Testis (tissue), 2 donors: Measurements from ENCODE around the gene CBFA2T3.

Experiments
- POLR2A ChIP-seq: fragments of 450-650 bp; IDR thresholded peaks from one replicate; pipeline ENCODE4 v1.6.1; 2017; ENCODE audit warnings: antibody characterized with exemption, mild to moderate bottlenecking, moderate library complexity
- TF ChIP-seq, protein P1 (sequence below), 3 experiments: fragments of 450-650 bp in 2 of 3; fragments of 200-600 bp in 1 of 3; sonication (generic) in 1 of 3; IDR thresholded peaks; one replicate each; pipeline ENCODE4 v1.5.1; 2016 to 2019; ENCODE audit warnings: antibody characterized with exemption in 3 of 3, mild to moderate bottlenecking in 2 of 3, moderate library complexity in 1 of 3

DNA sequence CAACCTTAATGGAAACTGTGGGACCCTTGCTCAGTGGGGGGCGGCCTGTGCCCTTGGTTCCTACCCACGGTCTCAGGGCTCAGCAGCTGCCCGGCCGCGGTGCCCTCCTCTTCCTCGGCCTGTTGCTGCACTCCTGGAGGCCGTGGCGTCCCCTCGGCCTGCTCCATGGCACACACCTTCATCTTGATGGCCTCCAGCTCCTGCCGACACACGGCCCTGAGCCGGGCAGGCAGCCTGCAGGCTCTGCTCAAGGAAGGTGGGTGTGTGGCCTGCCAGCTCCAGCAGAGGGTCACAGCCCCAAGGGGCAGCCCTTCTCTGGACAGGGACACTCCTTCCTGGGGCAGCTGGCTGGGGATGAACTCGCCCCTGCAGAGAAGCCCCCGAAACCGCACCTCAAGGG, 111.3 kb downstream of the CBFA2T3 start:
- TF ChIP-seq, protein P1, sequence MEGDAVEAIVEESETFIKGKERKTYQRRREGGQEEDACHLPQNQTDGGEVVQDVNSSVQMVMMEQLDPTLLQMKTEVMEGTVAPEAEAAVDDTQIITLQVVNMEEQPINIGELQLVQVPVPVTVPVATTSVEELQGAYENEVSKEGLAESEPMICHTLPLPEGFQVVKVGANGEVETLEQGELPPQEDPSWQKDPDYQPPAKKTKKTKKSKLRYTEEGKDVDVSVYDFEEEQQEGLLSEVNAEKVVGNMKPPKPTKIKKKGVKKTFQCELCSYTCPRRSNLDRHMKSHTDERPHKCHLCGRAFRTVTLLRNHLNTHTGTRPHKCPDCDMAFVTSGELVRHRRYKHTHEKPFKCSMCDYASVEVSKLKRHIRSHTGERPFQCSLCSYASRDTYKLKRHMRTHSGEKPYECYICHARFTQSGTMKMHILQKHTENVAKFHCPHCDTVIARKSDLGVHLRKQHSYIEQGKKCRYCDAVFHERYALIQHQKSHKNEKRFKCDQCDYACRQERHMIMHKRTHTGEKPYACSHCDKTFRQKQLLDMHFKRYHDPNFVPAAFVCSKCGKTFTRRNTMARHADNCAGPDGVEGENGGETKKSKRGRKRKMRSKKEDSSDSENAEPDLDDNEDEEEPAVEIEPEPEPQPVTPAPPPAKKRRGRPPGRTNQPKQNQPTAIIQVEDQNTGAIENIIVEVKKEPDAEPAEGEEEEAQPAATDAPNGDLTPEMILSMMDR (IDR thresholded peaks at IDR 0.05), result no peak
- no peak for TF ChIP-seq POLR2A
